Measurements from ENCODE around the gene IPO11. TPM values are rescaled to one million over a fixed set of nuclear protein-coding genes. Genes with fewer than 3 reads are reported as not detected.

IPO11 gene
- total and polyA plus RNA-seq, 2 experiments from 2014 or later: 18.7 to 64.7 TPM

- no peak for TF ChIP-seq ZNF462 (CRISPR knock-in tag; IDR thresholded peaks at IDR 0.05)
- TF ChIP-seq CREB1 (CRISPR knock-in tag; IDR thresholded peaks at IDR 0.05; ENCODE audit: low read depth): no peak
- TF ChIP-seq ZNF114 (CRISPR knock-in tag; IDR thresholded peaks at IDR 0.05): no peak
- TF ChIP-seq JUNB (IDR thresholded peaks at IDR 0.05; ENCODE audit: unreplicated experiment): no peak
- no peak for TF ChIP-seq POLR2AphosphoS5 (IDR thresholded peaks at IDR 0.05; ENCODE audit: low read depth)
- TF ChIP-seq ZNF331 (CRISPR knock-in tag; IDR thresholded peaks at IDR 0.05; ENCODE audit: low read depth): no peak
- no peak for TF ChIP-seq NANOG (IDR thresholded peaks at IDR 0.05; ENCODE audit: borderline replicate concordance)
- TF ChIP-seq, protein P1, sequence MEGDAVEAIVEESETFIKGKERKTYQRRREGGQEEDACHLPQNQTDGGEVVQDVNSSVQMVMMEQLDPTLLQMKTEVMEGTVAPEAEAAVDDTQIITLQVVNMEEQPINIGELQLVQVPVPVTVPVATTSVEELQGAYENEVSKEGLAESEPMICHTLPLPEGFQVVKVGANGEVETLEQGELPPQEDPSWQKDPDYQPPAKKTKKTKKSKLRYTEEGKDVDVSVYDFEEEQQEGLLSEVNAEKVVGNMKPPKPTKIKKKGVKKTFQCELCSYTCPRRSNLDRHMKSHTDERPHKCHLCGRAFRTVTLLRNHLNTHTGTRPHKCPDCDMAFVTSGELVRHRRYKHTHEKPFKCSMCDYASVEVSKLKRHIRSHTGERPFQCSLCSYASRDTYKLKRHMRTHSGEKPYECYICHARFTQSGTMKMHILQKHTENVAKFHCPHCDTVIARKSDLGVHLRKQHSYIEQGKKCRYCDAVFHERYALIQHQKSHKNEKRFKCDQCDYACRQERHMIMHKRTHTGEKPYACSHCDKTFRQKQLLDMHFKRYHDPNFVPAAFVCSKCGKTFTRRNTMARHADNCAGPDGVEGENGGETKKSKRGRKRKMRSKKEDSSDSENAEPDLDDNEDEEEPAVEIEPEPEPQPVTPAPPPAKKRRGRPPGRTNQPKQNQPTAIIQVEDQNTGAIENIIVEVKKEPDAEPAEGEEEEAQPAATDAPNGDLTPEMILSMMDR (conservative IDR thresholded peaks at IDR 0.05; ENCODE audit: low read depth in 2 of 2): no peak
- TF ChIP-seq, protein P2, sequence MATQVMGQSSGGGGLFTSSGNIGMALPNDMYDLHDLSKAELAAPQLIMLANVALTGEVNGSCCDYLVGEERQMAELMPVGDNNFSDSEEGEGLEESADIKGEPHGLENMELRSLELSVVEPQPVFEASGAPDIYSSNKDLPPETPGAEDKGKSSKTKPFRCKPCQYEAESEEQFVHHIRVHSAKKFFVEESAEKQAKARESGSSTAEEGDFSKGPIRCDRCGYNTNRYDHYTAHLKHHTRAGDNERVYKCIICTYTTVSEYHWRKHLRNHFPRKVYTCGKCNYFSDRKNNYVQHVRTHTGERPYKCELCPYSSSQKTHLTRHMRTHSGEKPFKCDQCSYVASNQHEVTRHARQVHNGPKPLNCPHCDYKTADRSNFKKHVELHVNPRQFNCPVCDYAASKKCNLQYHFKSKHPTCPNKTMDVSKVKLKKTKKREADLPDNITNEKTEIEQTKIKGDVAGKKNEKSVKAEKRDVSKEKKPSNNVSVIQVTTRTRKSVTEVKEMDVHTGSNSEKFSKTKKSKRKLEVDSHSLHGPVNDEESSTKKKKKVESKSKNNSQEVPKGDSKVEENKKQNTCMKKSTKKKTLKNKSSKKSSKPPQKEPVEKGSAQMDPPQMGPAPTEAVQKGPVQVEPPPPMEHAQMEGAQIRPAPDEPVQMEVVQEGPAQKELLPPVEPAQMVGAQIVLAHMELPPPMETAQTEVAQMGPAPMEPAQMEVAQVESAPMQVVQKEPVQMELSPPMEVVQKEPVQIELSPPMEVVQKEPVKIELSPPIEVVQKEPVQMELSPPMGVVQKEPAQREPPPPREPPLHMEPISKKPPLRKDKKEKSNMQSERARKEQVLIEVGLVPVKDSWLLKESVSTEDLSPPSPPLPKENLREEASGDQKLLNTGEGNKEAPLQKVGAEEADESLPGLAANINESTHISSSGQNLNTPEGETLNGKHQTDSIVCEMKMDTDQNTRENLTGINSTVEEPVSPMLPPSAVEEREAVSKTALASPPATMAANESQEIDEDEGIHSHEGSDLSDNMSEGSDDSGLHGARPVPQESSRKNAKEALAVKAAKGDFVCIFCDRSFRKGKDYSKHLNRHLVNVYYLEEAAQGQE (IDR thresholded peaks at IDR 0.05; ENCODE audit: unreplicated experiment): no peak
Observed at GRCh38 chr5:62592558-62592957, 180.0 kb downstream of the IPO11 start (continued).

All from GM23338 (cell line).